ENCODE data around the gene YTHDF2.

- TF ChIP-seq POLR2A (IDR thresholded peaks at IDR 0.05) = no peak
- TF ChIP-seq CTCF (IDR thresholded peaks at IDR 0.05) = no peak
Observed at GRCh38 chr1:28759257-28759656, 22.5 kb downstream of the YTHDF2 start.

Data from testis (tissue), 2 donors.